Panc1 (cell line): ENCODE data around the gene SERPINE3. TPM values are rescaled to one million over a fixed set of nuclear protein-coding genes. Genes with fewer than 3 reads are reported as not detected.

Source experiments
- ATAC-seq: fragments of 200-7000 bp; cut with Tn5 transposase; 2 replicates; pipeline ENCODE4 v1.9.1; 2020; ENCODE audit warnings: mild to moderate bottlenecking, moderate library complexity
- BruUV-seq: library from RNA; stranded (reverse); fragments of 400-500 nt; replicated peaks from 2 replicates; lab custom pipeline; 2021; lab: Mats Ljungman, UMichigan
- CTCF ChIA-PET: fragments of 300-600 bp; sonication (Branson Sonifier 250); formaldehyde crosslinking; loops from one replicate; lab custom pipeline; 2022; ENCODE audit warnings: antibody characterized with exemption; lab: Charles Lee
- POLR2A ChIA-PET: fragments of 300-600 bp; sonication (Branson Sonifier 250); formaldehyde crosslinking; loops from one replicate; lab custom pipeline; 2022; ENCODE audit warnings: antibody characterized with exemption; lab: Charles Lee
- DNase-seq: peaks from one replicate; pipeline ENCODE4 v3.0.0-alpha.2; 2010; ENCODE audit warnings: low read depth, low spot score
- H3K27ac ChIP-seq: 2 replicates; pipeline ENCODE4 v1.5.1; 2011; ENCODE audit warnings: mild to moderate bottlenecking, low read length, inconsistent platforms
- H3K27me3 ChIP-seq: fragments of 200-500 bp; sonication (Bioruptor generic); 2 replicates; pipeline ENCODE4 v1.6.0; 2014; ENCODE audit warnings: low read length, inconsistent platforms; ENCODE audit not compliant: control insufficient read depth, insufficient read depth
- H3K36me3 ChIP-seq: fragments of 200-500 bp; sonication (Bioruptor generic); 2 replicates; pipeline ENCODE4 v1.5.1; 2014; ENCODE audit warnings: inconsistent platforms, mild to moderate bottlenecking, low read length, moderate library complexity; ENCODE audit not compliant: control insufficient read depth, insufficient read depth
- H3K4me1 ChIP-seq: 2 replicates; pipeline ENCODE4 v1.5.1; 2011; ENCODE audit warnings: inconsistent platforms, mild to moderate bottlenecking, low read length, moderate library complexity; ENCODE audit not compliant: control insufficient read depth, insufficient read depth
- H3K4me3 ChIP-seq, 2 experiments: 2 replicates each; pipeline ENCODE4 v1.5.1; 2011 to 2012; ENCODE audit warnings: low read depth in 2 of 2, low read length in 2 of 2, mild to moderate bottlenecking in 2 of 2, inconsistent platforms in 1 of 2, moderate library complexity in 1 of 2
- H3K9me3 ChIP-seq: fragments of 200-500 bp; sonication (Bioruptor generic); 2 replicates; pipeline ENCODE4 v1.5.1; 2014; ENCODE audit warnings: low read depth, mild to moderate bottlenecking, inconsistent platforms, low read length, moderate library complexity; ENCODE audit not compliant: control insufficient read depth, insufficient read depth
- POLR2AphosphoS5 ChIP-seq: IDR thresholded peaks from 2 replicates; pipeline ENCODE4 v1.6.1; 2012; ENCODE audit warnings: mild to moderate bottlenecking, low read depth, low read length, moderate library complexity
- REST ChIP-seq, 2 experiments: IDR thresholded peaks; 2 replicates each; pipeline ENCODE4 v1.6.1; 2011 to 2012; ENCODE audit warnings: low read depth in 2 of 2, control low read depth in 1 of 2, low read length in 1 of 2, mild to moderate bottlenecking in 1 of 2, moderate library complexity in 1 of 2; ENCODE audit not compliant: insufficient read depth in 1 of 2
- SIN3A ChIP-seq: IDR thresholded peaks from 2 replicates; pipeline ENCODE4 v1.6.1; 2012; ENCODE audit warnings: low read depth, mild to moderate bottlenecking, low read length, moderate library complexity, borderline replicate concordance; ENCODE audit not compliant: insufficient read depth
- TCF7L2 ChIP-seq: IDR thresholded peaks from 2 replicates; pipeline ENCODE4 v1.6.1; 2011; ENCODE audit warnings: mild to moderate bottlenecking, low read depth, low read length, inconsistent platforms
- in situ Hi-C: cut with HindIII; loops from 2 replicates; pipeline ENCODE4 v1.10.0; 2016; ENCODE audit warnings: low sequenced_read_pairs, low pct_unique_long_range_greater_than_20kb
- intact Hi-C: fragments of 100-400 bp; cut with micrococcal nuclease; formaldehyde crosslinking; loops from one replicate; pipeline ENCODE4 v1.10.0; 2022; ENCODE audit not compliant: unreplicated experiment
- total RNA-seq: library from RNA; stranded (reverse); gene quantifications from one replicate; pipeline ENCODE4 v1.2.1, GENCODE V29; 2021; ENCODE audit not compliant: unreplicated experiment
- TF ChIP-seq, protein P1 (sequence below): fragments of 450-650 bp; IDR thresholded peaks from 2 replicates; pipeline ENCODE4 v1.5.1; 2017; ENCODE audit warnings: mild to moderate bottlenecking

SERPINE3 gene
- total RNA-seq, 1 experiment from 2014 or later, result not detected

DNA sequence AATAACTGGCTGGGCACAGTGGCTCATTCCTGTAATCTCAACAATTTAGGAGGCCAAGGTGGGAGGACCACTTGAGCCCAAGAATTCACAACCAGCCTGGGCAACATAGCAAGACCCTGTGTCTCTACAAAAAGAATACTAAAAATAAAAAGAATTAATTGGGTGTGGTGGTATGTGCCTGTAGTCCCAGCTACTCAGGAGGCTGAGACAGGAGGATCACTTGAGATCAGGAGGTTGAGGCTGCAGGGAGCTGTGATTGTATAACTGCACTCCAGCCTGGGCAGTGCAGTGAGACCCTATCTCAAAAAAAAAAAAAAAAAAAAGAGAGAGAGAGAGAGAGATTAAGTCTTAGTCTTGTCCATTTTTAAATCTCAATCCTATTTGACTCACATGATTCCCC, 35.6 kb upstream of the SERPINE3 start:
- Histone ChIP-seq H3K9me3 (no peaks in the 10 kb centered on the region), H3K4me3 (no peak overlapping the region), H3K27me3 (no peaks in the 10 kb centered on the region), H3K36me3 (no peaks in the 10 kb centered on the region), H3K4me1 (no peaks in the 10 kb centered on the region), H3K27ac (no peak overlapping the region)
- no TSS peak for BruUV-seq
- in situ Hi-C loops (no loop called here), intact Hi-C loops (no loop called here)
- TF ChIP-seq TCF7L2, result no peak
- no peak for TF ChIP-seq SIN3A
- TF ChIP-seq POLR2AphosphoS5, result no peak
- TF ChIP-seq REST (IDR thresholded peaks at IDR 0.05; ENCODE audit: insufficient read depth in 1 of 2, low read depth in 2 of 2, low read length in 1 of 2), result no peak
- TF ChIP-seq, protein P1, sequence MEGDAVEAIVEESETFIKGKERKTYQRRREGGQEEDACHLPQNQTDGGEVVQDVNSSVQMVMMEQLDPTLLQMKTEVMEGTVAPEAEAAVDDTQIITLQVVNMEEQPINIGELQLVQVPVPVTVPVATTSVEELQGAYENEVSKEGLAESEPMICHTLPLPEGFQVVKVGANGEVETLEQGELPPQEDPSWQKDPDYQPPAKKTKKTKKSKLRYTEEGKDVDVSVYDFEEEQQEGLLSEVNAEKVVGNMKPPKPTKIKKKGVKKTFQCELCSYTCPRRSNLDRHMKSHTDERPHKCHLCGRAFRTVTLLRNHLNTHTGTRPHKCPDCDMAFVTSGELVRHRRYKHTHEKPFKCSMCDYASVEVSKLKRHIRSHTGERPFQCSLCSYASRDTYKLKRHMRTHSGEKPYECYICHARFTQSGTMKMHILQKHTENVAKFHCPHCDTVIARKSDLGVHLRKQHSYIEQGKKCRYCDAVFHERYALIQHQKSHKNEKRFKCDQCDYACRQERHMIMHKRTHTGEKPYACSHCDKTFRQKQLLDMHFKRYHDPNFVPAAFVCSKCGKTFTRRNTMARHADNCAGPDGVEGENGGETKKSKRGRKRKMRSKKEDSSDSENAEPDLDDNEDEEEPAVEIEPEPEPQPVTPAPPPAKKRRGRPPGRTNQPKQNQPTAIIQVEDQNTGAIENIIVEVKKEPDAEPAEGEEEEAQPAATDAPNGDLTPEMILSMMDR, result no peak
- no peak for ATAC-seq
- no peak for DNase-seq
- POLR2A ChIA-PET, result no interaction called here
- CTCF ChIA-PET, result no interaction called here

DNA sequence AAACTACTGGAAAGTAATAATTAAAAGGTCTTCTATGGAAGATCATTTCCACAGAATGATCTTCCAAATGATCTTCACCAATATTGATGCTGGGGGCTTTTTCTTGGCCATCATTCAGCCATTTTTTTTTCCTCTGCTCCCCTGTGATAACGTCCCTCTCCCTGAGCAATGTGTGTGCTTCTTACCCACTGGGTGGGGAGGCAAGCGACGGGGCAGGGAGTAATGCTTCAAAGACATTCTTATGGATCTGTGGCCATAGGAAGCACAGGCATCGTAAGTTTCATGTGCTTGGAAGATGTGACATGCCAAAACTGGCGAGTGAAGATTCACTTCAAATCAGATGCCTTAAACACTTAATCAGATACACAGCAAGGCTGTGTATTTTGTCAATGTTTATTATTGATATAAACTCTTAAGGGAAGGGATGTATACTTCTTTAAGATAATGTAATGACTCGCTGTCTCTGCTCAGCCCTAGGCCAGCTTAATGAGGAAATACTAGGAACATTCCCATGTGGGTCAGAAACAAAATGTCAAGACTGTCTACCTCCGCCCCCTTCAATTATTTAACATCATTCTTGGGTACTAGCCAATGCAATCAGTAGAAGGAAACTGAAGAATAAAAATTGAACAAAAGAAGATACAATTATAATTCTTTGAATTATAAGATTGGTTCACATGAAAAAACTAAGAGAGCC, 34.1 kb upstream of the SERPINE3 start:
- ChIA-PET CTCF (no interaction called here), POLR2A (interaction anchor here (0.6 kb wide), 1 partner anchor 282 kb away, joined by 3 read pairs; no protein-coding TSS in a partner anchor)
- BruUV-seq, result no TSS peak
- intact Hi-C loops (no loop called here), in situ Hi-C loops (no loop called here)
- no peaks in the 10 kb centered on the region for H3K9me3 ChIP-seq
- no peak for TF ChIP-seq TCF7L2
- no peak for TF ChIP-seq SIN3A
- TF ChIP-seq, protein P1, result no peak
- no peak for TF ChIP-seq REST (IDR thresholded peaks at IDR 0.05; ENCODE audit: insufficient read depth in 1 of 2, low read depth in 2 of 2, low read length in 1 of 2)
- no peak for TF ChIP-seq POLR2AphosphoS5
- H3K4me1 ChIP-seq, result no peaks in the 10 kb centered on the region
- H3K4me3 ChIP-seq, result no peak overlapping the region
- DNase-seq (no peak), ATAC-seq (no peak)
- no peaks in the 10 kb centered on the region for H3K36me3 ChIP-seq
- no peaks in the 10 kb centered on the region for H3K27me3 ChIP-seq
- no peak overlapping the region for H3K27ac ChIP-seq
